H9 (cell line): ENCODE measurements around the gene RBL1. TPM values are rescaled to one million over a fixed set of nuclear protein-coding genes. Genes with fewer than 3 reads are reported as not detected.

Source experiments
- DNase-seq: peaks from one replicate; pipeline ENCODE4 v3.0.0-alpha.2; 2017
- H2AFZ ChIP-seq: one replicate; pipeline ENCODE4 v1.6.1; 2013; ENCODE audit warnings: mild to moderate bottlenecking, low read length, control low read depth, moderate library complexity
- H2AK5ac ChIP-seq: 2 replicates; pipeline ENCODE4 v1.6.1; 2013; ENCODE audit warnings: low read length, control low read depth, mixed read lengths; ENCODE audit not compliant: insufficient read length
- H2BK120ac ChIP-seq: one replicate; pipeline ENCODE4 v1.6.1; 2013; ENCODE audit warnings: low read depth, mild to moderate bottlenecking, low read length, control low read depth, inconsistent platforms; ENCODE audit not compliant: poor library complexity, severe bottlenecking
- H2BK12ac ChIP-seq: 2 replicates; pipeline ENCODE4 v1.6.1; 2013; ENCODE audit warnings: low read length, control low read depth, mixed read lengths, low read depth; ENCODE audit not compliant: insufficient read length
- H2BK15ac ChIP-seq: 2 replicates; pipeline ENCODE4 v1.6.1; 2013; ENCODE audit warnings: low read depth, low read length, control low read depth
- H2BK20ac ChIP-seq: one replicate; pipeline ENCODE4 v1.6.1; 2013; ENCODE audit warnings: low read depth, mild to moderate bottlenecking, low read length, control low read depth, inconsistent platforms; ENCODE audit not compliant: poor library complexity, severe bottlenecking
- H2BK5ac ChIP-seq: 2 replicates; pipeline ENCODE4 v1.6.1; 2013; ENCODE audit warnings: low read length, control low read depth, mixed read lengths; ENCODE audit not compliant: insufficient read length
- H3K14ac ChIP-seq: 2 replicates; pipeline ENCODE4 v1.6.1; 2013; ENCODE audit warnings: low read length, control low read depth; ENCODE audit not compliant: insufficient read depth
- H3K18ac ChIP-seq: 2 replicates; pipeline ENCODE4 v1.6.1; 2013; ENCODE audit warnings: low read depth, mild to moderate bottlenecking, mixed read lengths, low read length, control low read depth; ENCODE audit not compliant: insufficient read length
- H3K23ac ChIP-seq: 2 replicates; pipeline ENCODE4 v1.6.1; 2013; ENCODE audit warnings: low read length, control low read depth, mixed read lengths, low read depth; ENCODE audit not compliant: insufficient read length
- H3K23me2 ChIP-seq: 2 replicates; pipeline ENCODE4 v1.6.1; 2013; ENCODE audit warnings: low read depth, mild to moderate bottlenecking, mixed read lengths, low read length, control low read depth; ENCODE audit not compliant: insufficient read length, poor library complexity, severe bottlenecking
- H3K27ac ChIP-seq: 2 replicates; pipeline ENCODE4 v1.5.1; 2013; ENCODE audit warnings: low read length, control low read depth, mixed read lengths, low read depth; ENCODE audit not compliant: insufficient read length
- H3K27me3 ChIP-seq: 2 replicates; pipeline ENCODE4 v1.6.1; 2013; ENCODE audit warnings: low read length, control low read depth, inconsistent platforms; ENCODE audit not compliant: insufficient read depth
- H3K4ac ChIP-seq: 2 replicates; pipeline ENCODE4 v1.6.1; 2013; ENCODE audit warnings: low read depth, mild to moderate bottlenecking, control low read depth, inconsistent platforms, low read length, moderate library complexity
- H3K4me1 ChIP-seq: 2 replicates; pipeline ENCODE4 v1.6.1; 2013; ENCODE audit warnings: low read length, control low read depth, inconsistent platforms; ENCODE audit not compliant: insufficient read depth
- H3K4me2 ChIP-seq: 2 replicates; pipeline ENCODE4 v1.6.1; 2013; ENCODE audit warnings: low read length, control low read depth, mixed read lengths; ENCODE audit not compliant: insufficient read length, insufficient read depth
- H3K56ac ChIP-seq: 2 replicates; pipeline ENCODE4 v1.6.1; 2013; ENCODE audit warnings: low read depth, mild to moderate bottlenecking, mixed read lengths, low read length, control low read depth; ENCODE audit not compliant: insufficient read length
- H3K79me1 ChIP-seq: 2 replicates; pipeline ENCODE4 v1.6.1; 2013; ENCODE audit warnings: low read depth, mild to moderate bottlenecking, moderate library complexity, low read length, control low read depth, inconsistent platforms; ENCODE audit not compliant: insufficient read depth, poor library complexity, severe bottlenecking
- H3K79me2 ChIP-seq: 2 replicates; pipeline ENCODE4 v1.6.1; 2013; ENCODE audit warnings: low read length, control low read depth, inconsistent platforms; ENCODE audit not compliant: insufficient read depth
- H3K9ac ChIP-seq: 2 replicates; pipeline ENCODE4 v1.6.1; 2013; ENCODE audit warnings: low read length, control low read depth, mixed read lengths; ENCODE audit not compliant: insufficient read length; ENCODE audit errors: extremely low read depth
- H3K9me3 ChIP-seq: one replicate; pipeline ENCODE4 v1.6.1; 2013; ENCODE audit warnings: low read depth, low read length, inconsistent platforms; ENCODE audit not compliant: control insufficient read depth
- H3T11ph ChIP-seq: one replicate; pipeline ENCODE4 v1.6.1; 2013; ENCODE audit warnings: mild to moderate bottlenecking, low read length, control low read depth, inconsistent platforms
- H4K20me1 ChIP-seq: one replicate; pipeline ENCODE4 v1.6.1; 2013; ENCODE audit not compliant: control insufficient read depth, insufficient read length, insufficient read depth
- H4K5ac ChIP-seq: 2 replicates; pipeline ENCODE4 v1.6.1; 2013; ENCODE audit warnings: low read depth, mild to moderate bottlenecking, mixed read lengths, low read length, control low read depth; ENCODE audit not compliant: insufficient read length
- H4K8ac ChIP-seq: replicated peaks from 2 replicates; pipeline ENCODE4 v1.6.1; 2013; ENCODE audit warnings: low read length, control low read depth, mixed read lengths, low read depth; ENCODE audit not compliant: insufficient read length
- H4K91ac ChIP-seq: 2 replicates; pipeline ENCODE4 v1.6.1; 2013; ENCODE audit warnings: low read depth, mild to moderate bottlenecking, moderate library complexity, mixed read lengths, low read length, control low read depth; ENCODE audit not compliant: insufficient read length
- H3K27ac Mint-ChIP-seq, 3 experiments: 2 replicates in 2 of 3; 3 replicates in 1 of 3; pipeline ENCODE4 v1.8.0; 2020 to 2021; ENCODE audit warnings: mixed read lengths in 3 of 3, mild to moderate bottlenecking in 1 of 3, moderate library complexity in 1 of 3
- H3K27me3 Mint-ChIP-seq: 2 replicates; pipeline ENCODE4 v1.8.0; 2021; ENCODE audit warnings: low read depth, mild to moderate bottlenecking, moderate library complexity, mixed read lengths
- H3K36me3 Mint-ChIP-seq, 3 experiments: 2 replicates in 2 of 3; 3 replicates in 1 of 3; pipeline ENCODE4 v1.8.0; 2020 to 2021; ENCODE audit warnings: low read depth in 3 of 3, mixed read lengths in 3 of 3; ENCODE audit not compliant: insufficient read depth in 1 of 3
- H3K4me1 Mint-ChIP-seq, 2 experiments: 2 replicates each; pipeline ENCODE4 v1.8.0; 2020; ENCODE audit warnings: mixed read lengths in 2 of 2
- H3K4me3 Mint-ChIP-seq, 2 experiments: 2 replicates in 1 of 2; 3 replicates in 1 of 2; pipeline ENCODE4 v1.8.0; 2020 to 2021; ENCODE audit warnings: mild to moderate bottlenecking in 2 of 2, mixed read lengths in 2 of 2, moderate library complexity in 1 of 2
- H3K9me3 Mint-ChIP-seq, 2 experiments: 2 replicates in 1 of 2; 3 replicates in 1 of 2; pipeline ENCODE4 v1.8.0; 2020; ENCODE audit warnings: mild to moderate bottlenecking in 2 of 2, mixed read lengths in 2 of 2, moderate library complexity in 1 of 2
- whole genome bisulfite sequencing: extraction: QIAGEN DNeasy Blood & Tissue Kit; methylation state at CpG from one replicate; pipeline ENCODE4 v1.1.7; 2013; ENCODE audit warnings: missing lambda C conversion rate, low lambda C conversion rate, mixed read lengths; ENCODE audit not compliant: insufficient read length; ENCODE audit errors: extremely low coverage; 5-methylcytosine and 5-hydroxymethylcytosine counted together
- total RNA-seq: library from RNA; stranded (reverse); gene quantifications from 2 replicates; pipeline ENCODE4 v1.2.1, GENCODE V29; 2021
- TF ChIP-seq, protein P1 (sequence below): fragments of 200-600 bp; sonication (generic); conservative IDR thresholded peaks from 3 replicates; pipeline ENCODE4 v1.8.0; 2021; ENCODE audit warnings: antibody characterized with exemption, mild to moderate bottlenecking

The RBL1 gene
- total RNA-seq, 1 experiment from 2014 or later = 14.1 TPM

DNA sequence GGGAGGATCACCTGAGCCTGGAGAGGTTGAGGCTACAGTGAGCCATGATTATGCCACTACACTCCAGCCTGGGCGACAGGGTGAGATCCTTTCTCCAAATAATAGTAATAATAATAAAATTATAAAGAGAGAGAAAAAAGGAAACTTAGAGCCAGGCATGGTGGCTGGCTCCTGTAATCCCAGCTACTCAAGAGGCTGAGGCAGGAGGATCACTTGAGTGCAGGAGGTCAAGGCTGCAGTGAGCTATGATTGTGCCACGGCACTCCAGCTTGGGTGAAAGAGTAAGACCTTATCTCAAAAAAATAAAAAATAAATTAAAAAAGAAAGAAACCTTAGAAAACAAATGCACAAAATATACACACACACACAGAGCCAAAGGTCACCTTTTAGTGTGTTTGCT, 139.1 kb downstream of the RBL1 start:
- Histone ChIP-seq H3K27me3 (no peaks in the 10 kb centered on the region), H3K4me2 (no peak overlapping the region), H3K79me1 (no peaks in the 10 kb centered on the region), H4K5ac (no peak overlapping the region), H2BK12ac (no peak overlapping the region), H3K9ac (no peak overlapping the region), H2BK15ac (no peak overlapping the region), H2AK5ac (no peak overlapping the region), H3K23ac (no peak overlapping the region), H3K23me2 (peaks cover 4% of the 10 kb centered on the region), H2BK5ac (no peak overlapping the region), H2BK20ac (no peak overlapping the region), H3K9me3 (no peaks in the 10 kb centered on the region), H3K79me2 (no peaks in the 10 kb centered on the region), H4K20me1 (no peaks in the 10 kb centered on the region), H2BK120ac (no peak overlapping the region), H3K4me1 (no peaks in the 10 kb centered on the region; the same call in 1 of the 2 replicates), H3T11ph (no peak overlapping the region), H2AFZ (no peak overlapping the region), H3K18ac (no peak overlapping the region), H3K4ac (no peak overlapping the region), H4K8ac (no peak overlapping the region), H3K27ac (no peak overlapping the region), H3K56ac (no peak overlapping the region), H3K14ac (no peak overlapping the region), H4K91ac (no peak overlapping the region)
- no peak for DNase-seq
- Mint-ChIP-seq H3K27ac (no peak overlapping the region), H3K4me1 (peaks cover 8 to 9% of the 10 kb centered on the region in 2 experiments; a peak in 3 of 4 replicates), H3K36me3 (peaks cover 0 to 2% (median 2%) of the 10 kb centered on the region in 3 experiments; a peak in 2 of 7 replicates), H3K4me3 (no peak overlapping the region), H3K27me3 (no peaks in the 10 kb centered on the region), H3K9me3 (peaks cover 2 to 10% of the 10 kb centered on the region in 2 experiments; a peak in 4 of 5 replicates)
- TF ChIP-seq, protein P1, sequence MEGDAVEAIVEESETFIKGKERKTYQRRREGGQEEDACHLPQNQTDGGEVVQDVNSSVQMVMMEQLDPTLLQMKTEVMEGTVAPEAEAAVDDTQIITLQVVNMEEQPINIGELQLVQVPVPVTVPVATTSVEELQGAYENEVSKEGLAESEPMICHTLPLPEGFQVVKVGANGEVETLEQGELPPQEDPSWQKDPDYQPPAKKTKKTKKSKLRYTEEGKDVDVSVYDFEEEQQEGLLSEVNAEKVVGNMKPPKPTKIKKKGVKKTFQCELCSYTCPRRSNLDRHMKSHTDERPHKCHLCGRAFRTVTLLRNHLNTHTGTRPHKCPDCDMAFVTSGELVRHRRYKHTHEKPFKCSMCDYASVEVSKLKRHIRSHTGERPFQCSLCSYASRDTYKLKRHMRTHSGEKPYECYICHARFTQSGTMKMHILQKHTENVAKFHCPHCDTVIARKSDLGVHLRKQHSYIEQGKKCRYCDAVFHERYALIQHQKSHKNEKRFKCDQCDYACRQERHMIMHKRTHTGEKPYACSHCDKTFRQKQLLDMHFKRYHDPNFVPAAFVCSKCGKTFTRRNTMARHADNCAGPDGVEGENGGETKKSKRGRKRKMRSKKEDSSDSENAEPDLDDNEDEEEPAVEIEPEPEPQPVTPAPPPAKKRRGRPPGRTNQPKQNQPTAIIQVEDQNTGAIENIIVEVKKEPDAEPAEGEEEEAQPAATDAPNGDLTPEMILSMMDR = no peak
- no CpG with 5 or more reads among the region's 2 CpGs for WGBS
